Endothelial cell of umbilical vein (primary cell): ENCODE measurements around the gene XRCC4. TPM values are rescaled to one million over a fixed set of nuclear protein-coding genes. Genes with fewer than 3 reads are reported as not detected.
"Not testable (repeated sequence)": the region's sequence is repeated elsewhere in the genome, so short reads cannot be mapped to it uniquely, and the experiment has no call there.

Experiments used
- BruUV-seq: library from RNA; stranded (reverse); fragments of 400-500 nt; replicated peaks from 2 replicates; lab custom pipeline; 2021; lab: Mats Ljungman, UMichigan
- CTCF ChIA-PET: fragments of 300-600, 350-600 bp; sonication (Branson Sonifier 250); formaldehyde crosslinking; loops from one replicate; lab custom pipeline; 2021; ENCODE audit warnings: antibody characterized with exemption, inconsistent platforms; lab: Charles Lee
- POLR2A ChIA-PET: fragments of 300-600, 350-600 bp; sonication (Branson Sonifier 250); formaldehyde crosslinking; loops from one replicate; lab custom pipeline; 2021; ENCODE audit warnings: antibody characterized with exemption, inconsistent platforms; lab: Charles Lee
- DNase-seq: peaks from one replicate; pipeline ENCODE4 v3.0.0-alpha.2; 2011; ENCODE audit warnings: low read depth, low spot score
- FAIRE-seq: peaks from 2 replicates; lab custom pipeline; 2011; peaks lifted over from hg19 to GRCh38; lab: Jason Lieb, UNC
- H2AFZ ChIP-seq: 2 replicates; pipeline ENCODE4 v1.6.0; 2012; ENCODE audit warnings: low read depth, low read length, control low read depth, inconsistent platforms
- H3K27ac ChIP-seq: 2 replicates; pipeline ENCODE4 v1.5.1; 2011; ENCODE audit warnings: low read depth, mild to moderate bottlenecking, control low read depth, low read length, moderate library complexity; ENCODE audit not compliant: insufficient read depth
- H3K27me3 ChIP-seq, 2 experiments: 2 replicates each; pipeline versions ENCODE4 v1.6.0 to v1.6.1; 2011; ENCODE audit warnings: low read length in 2 of 2, mixed read lengths in 1 of 2; ENCODE audit not compliant: control insufficient read depth in 2 of 2, insufficient read depth in 2 of 2
- H3K36me3 ChIP-seq, 2 experiments: 2 replicates in 1 of 2; 3 replicates in 1 of 2; pipeline ENCODE4 v1.5.1; 2011; ENCODE audit warnings: low read length in 2 of 2, mild to moderate bottlenecking in 1 of 2, moderate library complexity in 1 of 2; ENCODE audit not compliant: control insufficient read depth in 2 of 2, insufficient read depth in 2 of 2; ENCODE audit errors: extremely low read depth in 1 of 2
- H3K4me1 ChIP-seq: 3 replicates; pipeline ENCODE4 v1.5.1; 2011; ENCODE audit warnings: mild to moderate bottlenecking, low read length; ENCODE audit not compliant: control insufficient read depth, insufficient read depth; ENCODE audit errors: extremely low read depth
- H3K4me2 ChIP-seq: 2 replicates; pipeline ENCODE4 v1.6.1; 2011; ENCODE audit warnings: low read length, control low read depth, mixed read lengths; ENCODE audit not compliant: insufficient read depth
- H3K4me3 ChIP-seq, 3 experiments: fragments of 200-600 bp in 1 of 3; sonication (generic), shearing (Covaris generic) in 1 of 3; replicated peaks in 1 of 3; 2 replicates each; pipeline ENCODE4 v1.5.1; 2011 to 2016; ENCODE audit warnings: control low read depth in 3 of 3, low read length in 3 of 3, mild to moderate bottlenecking in 2 of 3, inconsistent platforms in 1 of 3, low read depth in 1 of 3, moderate library complexity in 1 of 3; ENCODE audit not compliant: insufficient read depth in 1 of 3
- H3K79me2 ChIP-seq: 2 replicates; pipeline ENCODE4 v1.6.0; 2012; ENCODE audit warnings: low read length, inconsistent platforms; ENCODE audit not compliant: control insufficient read depth, insufficient read depth
- H3K9ac ChIP-seq: replicated peaks from 2 replicates; pipeline ENCODE3; 2011; ENCODE audit warnings: low read length, control low read depth; ENCODE audit not compliant: insufficient read depth; ENCODE audit errors: extremely low read depth
- H3K9me1 ChIP-seq: replicated peaks from 3 replicates; pipeline ENCODE4 v1.6.0; 2011; ENCODE audit warnings: mild to moderate bottlenecking, low read length; ENCODE audit not compliant: control insufficient read depth, insufficient read depth; ENCODE audit errors: extremely low read depth
- H3K9me3 ChIP-seq: replicated peaks from 2 replicates; pipeline ENCODE4 v1.5.1; 2012; ENCODE audit warnings: low read length, inconsistent platforms; ENCODE audit not compliant: control insufficient read depth, insufficient read depth
- H4K20me1 ChIP-seq: replicated peaks from 2 replicates; pipeline ENCODE3; 2011; ENCODE audit warnings: mild to moderate bottlenecking, low read length; ENCODE audit not compliant: control insufficient read depth, insufficient read depth; ENCODE audit errors: extremely low read depth
- CTCF ChIP-seq, 2 donors: IDR thresholded peaks; 1 replicate in 1 of 2; 2 replicates in 1 of 2; pipeline ENCODE4 v1.5.1; 2011; ENCODE audit warnings: low read length in 2 of 2, mild to moderate bottlenecking in 2 of 2, moderate library complexity in 2 of 2, control low read depth in 1 of 2, inconsistent platforms in 1 of 2, low read depth in 1 of 2; ENCODE audit not compliant: insufficient read depth in 1 of 2; ENCODE audit errors: extremely low read depth in 1 of 2
- EZH2 ChIP-seq: IDR thresholded peaks from 2 replicates; pipeline ENCODE4 v1.6.1; 2012; ENCODE audit warnings: borderline replicate concordance, low read depth, mild to moderate bottlenecking, moderate library complexity, low read length, inconsistent platforms; ENCODE audit not compliant: severe bottlenecking
- FOS ChIP-seq: IDR thresholded peaks from 2 replicates; pipeline ENCODE4 v1.6.1; 2011; ENCODE audit warnings: mild to moderate bottlenecking, low read length, moderate library complexity, borderline replicate concordance; ENCODE audit not compliant: insufficient read depth
- GATA2 ChIP-seq: IDR thresholded peaks from 2 replicates; pipeline ENCODE4 v1.7.0; 2011; ENCODE audit warnings: low read depth, mild to moderate bottlenecking, moderate library complexity, mixed read lengths, low read length; ENCODE audit not compliant: insufficient read length, insufficient read depth
- JUN ChIP-seq: IDR thresholded peaks from 2 replicates; pipeline ENCODE4 v1.6.1; 2011; ENCODE audit warnings: borderline replicate concordance, low read depth; ENCODE audit not compliant: insufficient read length, insufficient read depth
- MYC ChIP-seq: IDR thresholded peaks from one replicate; pipeline ENCODE4 v1.6.1; 2011; ENCODE audit warnings: mild to moderate bottlenecking, low read depth, low read length
- POLR2A ChIP-seq: IDR thresholded peaks from 2 replicates; pipeline ENCODE4 v1.6.1; 2012; ENCODE audit warnings: low read depth, mild to moderate bottlenecking, control low read depth, low read length
- POLR2AphosphoS5 ChIP-seq: IDR thresholded peaks from 2 replicates; pipeline ENCODE4 v1.6.1; 2012; ENCODE audit warnings: low read depth, mild to moderate bottlenecking, control low read depth, low read length, moderate library complexity; ENCODE audit not compliant: insufficient read depth
- dilution Hi-C: fragments of 300-500 bp; cut with MboI; formaldehyde crosslinking; loops from one replicate; pipeline ENCODE4 v1.15.0; 2019; ENCODE audit warnings: low sequenced_read_pairs; ENCODE audit not compliant: extremely low pct_ligation_motif_present
- intact Hi-C: fragments of 100-400 bp; cut with micrococcal nuclease; formaldehyde crosslinking; loops from one replicate; pipeline ENCODE4 v1.10.0; 2022
- polyA plus RNA-seq, 4 experiments: library from polyadenylated mRNA; depleted of rRNA in 3 of 4; stranded (reverse) in 3 of 4; unstranded in 1 of 4; fragments of >200 nt; gene quantifications; 2 replicates each; pipeline versions ENCODE4 v1.2.1 to v1.2.3, GENCODE V29; 2011 to 2012; ENCODE audit warnings: missing spikeins in 1 of 4
- total RNA-seq: library from RNA; stranded (reverse); gene quantifications from 2 replicates; pipeline ENCODE4 v1.2.3, GENCODE V29; 2021
- TF ChIP-seq, protein P1 (sequence below): IDR thresholded peaks from 2 replicates; pipeline ENCODE4 v1.6.1; 2011; ENCODE audit not compliant: insufficient read depth, insufficient read length

The XRCC4 gene
- total and polyA plus RNA-seq, 2 donors (not counting 3 experiments of a cell fraction or from before 2014, with no cell fraction given), result 1.3 to 7.7 TPM

DNA sequence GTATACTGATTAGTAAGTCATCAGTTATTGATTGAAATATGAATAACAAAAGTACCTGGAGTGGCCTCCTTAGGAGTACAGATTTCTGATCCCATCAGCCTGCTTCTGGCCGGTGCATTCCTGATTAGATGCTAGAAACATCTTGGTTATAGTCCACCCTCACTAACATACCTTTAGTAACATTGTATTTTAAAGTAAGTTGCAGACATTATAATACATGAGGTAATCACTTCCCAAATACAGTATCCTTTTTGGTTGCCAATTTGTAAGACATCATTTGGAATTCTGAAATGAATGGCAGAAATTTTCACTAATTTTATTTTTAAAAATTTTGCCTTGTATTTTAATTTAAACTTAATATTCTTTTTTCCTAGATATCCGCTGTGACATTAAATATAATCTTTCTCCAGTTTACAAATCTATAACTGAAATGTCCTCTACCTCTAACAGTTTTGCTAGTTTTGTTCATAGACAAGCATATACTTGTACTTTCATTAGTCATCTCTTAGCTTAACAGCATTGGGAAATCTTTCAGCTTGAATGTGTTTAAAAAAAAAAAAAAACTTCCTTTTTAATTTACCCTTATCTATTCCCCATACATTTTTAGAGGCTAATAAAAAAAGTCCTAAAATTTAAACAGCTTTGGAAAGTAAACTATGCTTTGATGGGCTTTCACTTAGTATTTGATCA, 178.9 kb downstream of the XRCC4 start:
- Histone ChIP-seq H3K27me3 (no peaks in the 10 kb centered on the region), H3K4me2 (no peak overlapping the region), H2AFZ (no peak overlapping the region), H3K4me3 (no peak overlapping the region), H3K9ac (no peak overlapping the region), H3K9me3 (no peaks in the 10 kb centered on the region), H4K20me1 (no peaks in the 10 kb centered on the region), H3K36me3 (no peaks in the 10 kb centered on the region), H3K79me2 (no peaks in the 10 kb centered on the region), H3K4me1 (no peaks in the 10 kb centered on the region), H3K27ac (no peak overlapping the region), H3K9me1 (no peaks in the 10 kb centered on the region)
- DNase-seq, result no peak
- intact Hi-C loops, result no loop called here
- ChIA-PET POLR2A (no interaction called here), CTCF (no interaction called here)
- dilution Hi-C loops, result no loop called here
- no TSS peak for BruUV-seq
- TF ChIP-seq, protein P1, sequence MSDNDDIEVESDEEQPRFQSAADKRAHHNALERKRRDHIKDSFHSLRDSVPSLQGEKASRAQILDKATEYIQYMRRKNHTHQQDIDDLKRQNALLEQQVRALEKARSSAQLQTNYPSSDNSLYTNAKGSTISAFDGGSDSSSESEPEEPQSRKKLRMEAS, result no peak
- TF ChIP-seq EZH2 (no peak), JUN (no peak), CTCF (IDR thresholded peaks at IDR 0.05; ENCODE audit: extremely low read depth in 1 of 2, insufficient read depth in 1 of 2, low read depth in 1 of 2, low read length in 2 of 2) (no peak), POLR2A (no peak), MYC (no peak), POLR2AphosphoS5 (no peak), FOS (no peak), GATA2 (no peak)
- FAIRE-seq, result no peak

DNA sequence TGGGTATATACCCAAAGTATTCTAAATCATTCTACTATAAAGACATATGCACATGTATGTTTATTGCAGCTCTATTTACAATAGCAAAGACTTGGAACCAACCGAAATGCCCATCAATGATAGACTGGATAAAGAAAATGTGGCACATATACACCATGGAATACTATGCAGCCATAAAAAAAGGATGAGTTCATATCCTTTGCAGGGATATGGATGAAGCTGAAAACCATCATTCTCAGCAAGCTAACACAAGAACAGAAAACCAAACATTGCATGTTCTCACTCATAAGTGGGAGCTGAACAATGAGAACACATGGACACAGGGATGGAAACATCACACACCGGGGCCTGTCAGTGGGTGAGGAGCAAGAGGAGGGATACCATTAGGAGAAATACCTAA, 180.3 kb downstream of the XRCC4 start:
- H3K9me1 ChIP-seq, H3K27ac ChIP-seq, BruUV-seq, H3K9ac ChIP-seq, H3K4me3 ChIP-seq, H3K79me2 ChIP-seq, H3K27me3 ChIP-seq, H2AFZ ChIP-seq, H3K36me3 ChIP-seq, FAIRE-seq, POLR2A ChIA-PET, H3K4me2 ChIP-seq, dilution Hi-C loops, intact Hi-C loops, DNase-seq, H4K20me1 ChIP-seq, CTCF ChIA-PET, H3K4me1 ChIP-seq, H3K9me3 ChIP-seq: not testable (repeated sequence)
